ENCODE results near the gene SNRK.

SNRK gene

DNA sequence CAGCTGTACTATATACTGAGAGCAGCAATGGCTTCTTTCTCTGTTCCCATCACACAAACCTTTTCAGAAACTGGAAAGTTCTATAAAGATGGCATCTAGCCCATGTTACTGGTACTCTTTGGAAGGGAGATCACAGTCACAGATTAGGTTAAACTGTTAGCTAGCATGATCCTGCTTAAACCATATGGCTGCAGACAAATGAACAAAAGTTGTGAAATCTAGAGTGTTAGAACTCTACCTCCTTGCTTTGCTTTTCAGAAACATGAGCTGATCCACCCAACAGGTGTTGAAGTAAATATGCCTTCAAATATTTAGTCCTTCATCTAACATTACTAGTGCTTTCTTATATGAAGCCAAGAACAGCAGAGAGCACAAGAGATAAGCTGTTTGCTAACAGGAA is 102.6 kb downstream of the SNRK start:
- FAIRE-seq, result no peak
- TF ChIP-seq POLR2A (IDR thresholded peaks at IDR 0.05; ENCODE audit: low read depth, low read length) (no peak), PAX5 (IDR thresholded peaks at IDR 0.05; ENCODE audit: insufficient read depth, low read length, severe bottlenecking) (no peak), POU2F2 (IDR thresholded peaks at IDR 0.05; ENCODE audit: low read depth, low read length) (no peak), SPI1 (IDR thresholded peaks at IDR 0.05; ENCODE audit: low read depth, low read length) (no peak), POLR2AphosphoS5 (IDR thresholded peaks at IDR 0.05; ENCODE audit: low read depth, low read length) (no peak), TAF1 (IDR thresholded peaks at IDR 0.05; ENCODE audit: low read depth, low read length) (no peak)
- no peak for DNase-seq (ENCODE audit: insufficient read length, low spot score)

DNA sequence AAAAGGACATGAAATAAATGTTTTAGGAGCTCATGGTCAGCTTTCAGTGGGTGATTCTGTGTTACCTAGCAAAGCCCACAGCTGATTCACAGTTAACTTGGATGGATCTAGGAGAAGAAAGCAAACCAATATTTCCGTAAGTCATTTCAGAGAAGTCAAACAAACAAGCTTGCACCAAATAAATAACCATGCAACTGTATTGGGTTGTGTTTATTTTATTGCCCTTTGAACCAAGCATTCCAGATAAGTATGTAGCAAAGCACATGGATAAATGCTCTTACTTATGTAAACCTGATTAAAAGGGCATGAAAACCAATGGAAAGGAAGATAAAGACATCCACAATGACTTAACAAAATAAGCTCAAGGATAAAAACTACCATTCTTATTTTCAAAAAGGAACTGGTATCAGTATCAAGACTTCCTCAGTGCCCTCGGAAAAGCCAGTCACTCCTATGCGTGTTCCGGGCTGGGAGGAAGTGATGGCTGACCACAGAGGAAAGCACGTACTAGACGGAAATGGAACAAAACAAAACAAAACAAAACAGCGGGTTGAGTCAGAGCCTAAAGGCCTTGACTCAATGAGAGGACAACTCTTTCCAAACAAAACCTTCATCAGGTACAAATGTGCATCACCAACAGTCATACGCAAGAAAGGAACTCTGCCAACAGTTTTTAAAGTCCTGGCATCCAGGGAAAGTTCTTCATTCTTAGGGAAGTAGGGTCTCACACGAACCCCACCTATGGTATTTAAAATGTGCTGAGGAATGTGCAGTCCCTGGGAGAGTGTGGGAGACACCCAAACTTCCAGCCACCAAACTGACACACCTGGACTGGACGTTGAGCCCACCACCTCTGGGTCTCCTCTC is 103.3 kb downstream of the SNRK start:
- FAIRE-seq (no peak), DNase-seq (ENCODE audit: insufficient read length, low spot score) (no peak)
- TF ChIP-seq SPI1 (IDR thresholded peaks at IDR 0.05; ENCODE audit: low read depth, low read length) (peak; percentile 62), POLR2A (IDR thresholded peaks at IDR 0.05; ENCODE audit: low read depth, low read length) (no peak), POLR2AphosphoS5 (IDR thresholded peaks at IDR 0.05; ENCODE audit: low read depth, low read length) (no peak), POU2F2 (IDR thresholded peaks at IDR 0.05; ENCODE audit: low read depth, low read length) (no peak)

DNA sequence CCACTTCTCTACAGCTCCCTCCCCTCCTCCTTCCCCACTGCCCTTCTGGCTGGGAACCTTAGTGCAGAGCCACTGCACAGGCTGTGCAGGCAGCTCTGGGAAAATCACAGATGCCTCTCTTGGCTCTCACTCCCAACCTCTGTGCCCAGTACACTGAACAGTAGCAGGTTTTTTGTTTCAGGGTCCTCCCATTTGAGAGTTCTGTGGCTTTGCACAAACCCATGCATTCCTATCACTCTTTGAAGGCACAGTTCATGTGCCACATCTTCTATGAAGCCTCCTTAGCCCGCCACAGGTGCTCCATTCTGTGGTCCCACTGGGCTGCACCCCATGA is 103.9 kb downstream of the SNRK start:
- DNase-seq (ENCODE audit: insufficient read length, low spot score) (no peak), FAIRE-seq (no peak)
- TF ChIP-seq POU2F2 (IDR thresholded peaks at IDR 0.05; ENCODE audit: low read depth, low read length) (no peak), SPI1 (IDR thresholded peaks at IDR 0.05; ENCODE audit: low read depth, low read length) (no peak), TAF1 (IDR thresholded peaks at IDR 0.05; ENCODE audit: low read depth, low read length) (no peak), PAX5 (IDR thresholded peaks at IDR 0.05; ENCODE audit: insufficient read depth, low read length, severe bottlenecking) (no peak), POLR2AphosphoS5 (IDR thresholded peaks at IDR 0.05; ENCODE audit: low read depth, low read length) (no peak), POLR2A (IDR thresholded peaks at IDR 0.05; ENCODE audit: low read depth, low read length) (no peak)

DNA sequence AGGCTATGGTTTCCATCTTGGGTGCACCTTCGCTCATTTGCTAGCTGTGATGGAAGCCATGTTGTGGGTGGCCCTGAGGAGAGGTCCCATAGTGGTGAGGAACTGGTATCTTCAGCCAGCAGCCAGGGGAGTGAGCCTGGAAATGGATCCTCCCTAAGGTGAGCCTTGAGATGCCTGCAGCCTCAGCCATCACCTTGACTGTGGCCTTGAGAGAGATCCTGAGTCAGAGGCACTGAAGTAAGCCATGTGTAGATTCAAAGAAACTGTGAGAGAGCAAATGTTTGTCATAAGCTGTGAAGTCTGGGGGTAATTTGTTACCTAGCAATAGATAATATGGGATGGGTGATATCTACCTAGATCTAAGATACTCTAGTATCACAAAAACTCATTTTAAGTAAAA is 105.3 kb downstream of the SNRK start:
- DNase-seq (ENCODE audit: insufficient read length, low spot score) (no peak), FAIRE-seq (no peak)
- TF ChIP-seq TAF1 (IDR thresholded peaks at IDR 0.05; ENCODE audit: low read depth, low read length), result no peak
- TF ChIP-seq PAX5 (IDR thresholded peaks at IDR 0.05; ENCODE audit: insufficient read depth, low read length, severe bottlenecking), result no peak
- no peak for TF ChIP-seq POLR2A (IDR thresholded peaks at IDR 0.05; ENCODE audit: low read depth, low read length)
- no peak for TF ChIP-seq SPI1 (IDR thresholded peaks at IDR 0.05; ENCODE audit: low read depth, low read length)
- no peak for TF ChIP-seq POU2F2 (IDR thresholded peaks at IDR 0.05; ENCODE audit: low read depth, low read length)
- no peak for TF ChIP-seq POLR2AphosphoS5 (IDR thresholded peaks at IDR 0.05; ENCODE audit: low read depth, low read length)

GRCh38 chr3:43394041-43394554 is 107.8 kb downstream of the SNRK start:
- DNase-seq (ENCODE audit: insufficient read length, low spot score), result no peak
- no peak for FAIRE-seq
- TF ChIP-seq SPI1 (IDR thresholded peaks at IDR 0.05; ENCODE audit: low read depth, low read length) (no peak), POU2F2 (IDR thresholded peaks at IDR 0.05; ENCODE audit: low read depth, low read length) (no peak), PAX5 (IDR thresholded peaks at IDR 0.05; ENCODE audit: insufficient read depth, low read length, severe bottlenecking) (no peak), POLR2A (IDR thresholded peaks at IDR 0.05; ENCODE audit: low read depth, low read length) (no peak), POLR2AphosphoS5 (IDR thresholded peaks at IDR 0.05; ENCODE audit: low read depth, low read length) (no peak), TAF1 (IDR thresholded peaks at IDR 0.05; ENCODE audit: low read depth, low read length) (no peak)

DNA sequence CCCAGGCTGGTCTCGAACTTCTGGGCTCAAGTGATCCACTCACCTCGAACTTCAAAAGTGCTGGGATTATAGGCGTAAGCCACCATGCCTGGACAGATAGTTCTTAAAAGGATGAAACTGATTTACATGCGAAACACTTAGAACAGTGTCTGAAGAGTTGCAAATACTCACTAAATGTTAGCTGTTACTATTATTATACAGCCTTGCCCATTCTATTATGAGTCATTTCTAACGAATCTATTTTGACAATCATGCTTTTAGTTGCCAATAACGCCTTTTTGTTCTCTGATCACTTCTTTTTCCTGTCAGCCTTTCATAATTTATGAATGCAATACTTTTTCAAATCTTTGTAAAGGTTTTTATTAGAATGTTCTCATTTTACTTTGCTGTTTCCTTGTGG is 112.7 kb downstream of the SNRK start:
- TF ChIP-seq POU2F2 (IDR thresholded peaks at IDR 0.05; ENCODE audit: low read depth, low read length), result no peak
- TF ChIP-seq SPI1 (IDR thresholded peaks at IDR 0.05; ENCODE audit: low read depth, low read length), result no peak
- TF ChIP-seq POLR2A (IDR thresholded peaks at IDR 0.05; ENCODE audit: low read depth, low read length), result no peak
- no peak for TF ChIP-seq PAX5 (IDR thresholded peaks at IDR 0.05; ENCODE audit: insufficient read depth, low read length, severe bottlenecking)
- no peak for TF ChIP-seq TAF1 (IDR thresholded peaks at IDR 0.05; ENCODE audit: low read depth, low read length)
- no peak for TF ChIP-seq POLR2AphosphoS5 (IDR thresholded peaks at IDR 0.05; ENCODE audit: low read depth, low read length)
- FAIRE-seq, result no peak
- DNase-seq (ENCODE audit: insufficient read length, low spot score), result no peak

DNA sequence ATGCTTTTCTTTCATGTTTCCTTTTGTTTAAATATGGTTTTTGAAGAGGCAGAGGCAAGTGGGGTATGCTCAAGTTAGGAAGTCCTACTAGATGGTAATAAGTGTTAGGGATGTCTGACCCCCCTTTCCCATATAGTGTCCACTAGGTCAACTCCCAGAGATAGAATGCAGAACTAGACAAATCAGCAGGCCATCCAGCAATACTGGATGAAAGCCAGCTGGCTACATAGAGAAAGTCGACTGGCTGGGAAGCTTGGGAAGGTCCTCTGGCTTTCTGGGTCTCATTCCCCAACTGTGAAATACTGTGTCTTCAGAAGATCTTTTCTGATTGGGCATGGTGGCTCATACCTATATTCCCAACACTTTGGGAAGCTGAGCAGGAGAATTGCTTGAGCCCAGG is 113.8 kb downstream of the SNRK start:
- DNase-seq (ENCODE audit: insufficient read length, low spot score), result no peak
- no peak for FAIRE-seq
- no peak for TF ChIP-seq POLR2AphosphoS5 (IDR thresholded peaks at IDR 0.05; ENCODE audit: low read depth, low read length)
